Hematopoietic multipotent progenitor cell treated with erythropoietin and hydrocortisone succinate and interleukin-3 and kit ligand, for 4 days (in vitro differentiated cells): ENCODE data around the gene GAB2.
"Not testable (repeated sequence)": the region's sequence is repeated elsewhere in the genome, so short reads cannot be mapped to it uniquely, and the experiment has no call there.

Experiments used
- DNase-seq: peaks from one replicate; pipeline ENCODE4 v3.0.0-alpha.2; 2015

Gene GAB2

GRCh38 chr11:78175862-78176261 lies 241.8 kb downstream of the GAB2 start:
- DNase-seq: not testable (repeated sequence)

- no peak for DNase-seq
Observed at GRCh38 chr11:78171951-78172350, 245.7 kb downstream of the GAB2 start.

- DNase-seq: no peak
Observed at GRCh38 chr11:78170874-78171549, 246.6 kb downstream of the GAB2 start.

- no peak for DNase-seq
Observed at GRCh38 chr11:78170413-78170812, 247.2 kb downstream of the GAB2 start.

- no peak for DNase-seq
Observed at GRCh38 chr11:78168539-78169477, 248.8 kb downstream of the GAB2 start.

GRCh38 chr11:78166855-78167469 lies 250.7 kb downstream of the GAB2 start:
- no peak for DNase-seq
